ENCODE results near the gene SPATA31A5.
"Not testable (repeated sequence)": the region's sequence is repeated elsewhere in the genome, so short reads cannot be mapped to it uniquely, and the experiment has no call there.

SPATA31A5 gene

DNA sequence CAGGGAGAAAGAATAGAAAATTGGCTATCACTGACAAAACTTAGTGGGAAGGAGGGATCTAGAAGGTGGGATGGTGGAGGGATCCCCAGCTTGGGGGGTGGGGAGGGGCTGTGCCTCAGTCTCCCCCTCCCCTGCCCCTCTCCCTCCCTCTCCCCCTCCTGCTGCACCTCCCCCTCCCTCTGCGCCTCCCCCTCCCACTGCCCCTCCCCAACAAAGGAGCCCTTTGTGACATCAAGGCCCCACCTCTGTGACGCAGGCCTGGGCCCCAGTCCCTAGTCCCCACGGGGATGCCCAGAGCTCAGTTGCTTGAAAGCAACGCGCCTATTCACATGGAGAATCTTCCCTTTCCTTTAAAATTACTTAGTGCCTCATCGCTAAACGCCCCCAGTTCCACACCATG lies at the start of gene SPATA31A5:
SPATA31A5 (plus strand) TSS at position 301 of the 400 bp plus-strand sequence; CDS start at position 330, 29 bp downstream.
- not testable (repeated sequence) for DNase-seq

DNA sequence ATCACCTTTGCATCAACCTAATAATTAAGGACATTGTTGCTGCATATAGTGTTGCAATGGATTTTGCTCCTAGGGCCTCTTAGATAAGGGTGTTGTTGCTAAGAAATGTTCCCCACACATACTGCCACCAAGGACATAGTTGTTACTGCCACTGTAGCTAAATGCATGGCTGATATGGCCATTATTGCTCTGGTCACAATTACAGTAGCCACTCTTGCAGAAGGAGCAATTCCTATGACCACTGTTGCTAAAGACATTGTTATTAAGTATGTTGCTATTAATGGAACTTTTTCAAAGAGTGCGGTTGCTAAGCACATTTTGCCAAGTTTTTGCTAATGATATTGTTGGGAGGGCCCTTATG lies 48.8 kb downstream of the SPATA31A5 start:
- not testable (repeated sequence) for DNase-seq

DNA sequence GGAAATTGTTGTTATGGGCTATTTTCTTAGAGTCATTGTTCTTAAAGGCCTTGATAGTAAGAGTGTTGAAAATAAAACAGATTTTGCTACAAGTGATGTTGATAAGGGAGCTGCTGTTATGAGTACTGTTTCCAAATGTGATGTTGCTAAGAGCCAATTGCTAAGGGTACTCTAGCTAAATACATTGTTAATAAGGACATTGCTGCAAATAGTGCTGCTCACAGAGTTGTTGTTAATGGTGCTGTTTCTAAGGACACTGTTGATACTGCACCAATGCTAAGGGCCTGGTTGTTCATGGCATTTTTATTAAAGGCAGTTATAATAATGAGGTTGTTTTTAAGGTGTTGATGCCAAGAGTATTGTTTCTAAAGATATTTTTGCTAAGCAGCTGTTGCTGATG lies 52.2 kb downstream of the SPATA31A5 start:
- not testable (repeated sequence) for DNase-seq
